Forelimb muscle (tissue), 1 donor: ENCODE measurements around the gene C16orf87. TPM values are rescaled to one million over a fixed set of nuclear protein-coding genes. Genes with fewer than 3 reads are reported as not detected.

Experiments used
- DNase-seq: peaks from one replicate; pipeline ENCODE4 v3.0.0-alpha.2; 2013; ENCODE audit warnings: low read depth
- polyA plus RNA-seq: library from polyadenylated mRNA; unstranded; fragments of 120-200 nt; gene quantifications from one replicate; pipeline ENCODE4 v1.2.1, GENCODE V29; 2013; ENCODE audit not compliant: insufficient read length

C16orf87 gene
- polyA plus RNA-seq, 1 donor: 26.0 TPM

GRCh38 chr16:46843898-46844642 lies 13.1 kb upstream of the C16orf87 start:
- DNase-seq: no peak

GRCh38 chr16:46842192-46842895 lies 11.4 kb upstream of the C16orf87 start:
- no peak for DNase-seq

- no peak for DNase-seq
Measured at GRCh38 chr16:46839986-46840443, 9.0 kb upstream of the C16orf87 start.

GRCh38 chr16:46836534-46837530 lies 5.9 kb upstream of the C16orf87 start:
- DNase-seq: no peak

- no peak for DNase-seq
Measured at GRCh38 chr16:46833460-46833800, 2.5 kb upstream of the C16orf87 start.

- no peak for DNase-seq
Measured at GRCh38 chr16:46832757-46833459, 1.9 kb upstream of the C16orf87 start.

- no peak for DNase-seq
Measured at GRCh38 chr16:46830417-46830901, 521 bp downstream of the C16orf87 start.

- DNase-seq: no peak
Measured at GRCh38 chr16:46828943-46829342, 2.0 kb downstream of the C16orf87 start.

GRCh38 chr16:46828292-46828691 lies 2.7 kb downstream of the C16orf87 start:
- no peak for DNase-seq

GRCh38 chr16:46826631-46827030 lies 4.3 kb downstream of the C16orf87 start:
- DNase-seq: no peak

GRCh38 chr16:46822270-46822669 lies 8.7 kb downstream of the C16orf87 start:
- no peak for DNase-seq

GRCh38 chr16:46817961-46818360 lies 13.0 kb downstream of the C16orf87 start:
- DNase-seq: no peak

- no peak for DNase-seq
Measured at GRCh38 chr16:46814790-46815189, 16.2 kb downstream of the C16orf87 start.

- no peak for DNase-seq
Measured at GRCh38 chr16:46813611-46814010, 17.4 kb downstream of the C16orf87 start.

- no peak for DNase-seq
Measured at GRCh38 chr16:46812781-46813540, 18.0 kb downstream of the C16orf87 start.

GRCh38 chr16:46811682-46812081 lies 19.3 kb downstream of the C16orf87 start:
- no peak for DNase-seq

- DNase-seq: no peak
Measured at GRCh38 chr16:46808997-46809396, 22.0 kb downstream of the C16orf87 start.

GRCh38 chr16:46807336-46807735 lies 23.6 kb downstream of the C16orf87 start:
- no peak for DNase-seq

- no peak for DNase-seq
Measured at GRCh38 chr16:46803373-46803772, 27.6 kb downstream of the C16orf87 start.

- no peak for DNase-seq
Measured at GRCh38 chr16:46801428-46802049, 29.4 kb downstream of the C16orf87 start.
